DMS153 (cell line): ENCODE measurements around the gene RAB37.

Experiments used
- DNase-seq: peaks from one replicate; lab custom pipeline; 2025; lab: John Stamatoyannopoulos, UW

The RAB37 gene

DNA sequence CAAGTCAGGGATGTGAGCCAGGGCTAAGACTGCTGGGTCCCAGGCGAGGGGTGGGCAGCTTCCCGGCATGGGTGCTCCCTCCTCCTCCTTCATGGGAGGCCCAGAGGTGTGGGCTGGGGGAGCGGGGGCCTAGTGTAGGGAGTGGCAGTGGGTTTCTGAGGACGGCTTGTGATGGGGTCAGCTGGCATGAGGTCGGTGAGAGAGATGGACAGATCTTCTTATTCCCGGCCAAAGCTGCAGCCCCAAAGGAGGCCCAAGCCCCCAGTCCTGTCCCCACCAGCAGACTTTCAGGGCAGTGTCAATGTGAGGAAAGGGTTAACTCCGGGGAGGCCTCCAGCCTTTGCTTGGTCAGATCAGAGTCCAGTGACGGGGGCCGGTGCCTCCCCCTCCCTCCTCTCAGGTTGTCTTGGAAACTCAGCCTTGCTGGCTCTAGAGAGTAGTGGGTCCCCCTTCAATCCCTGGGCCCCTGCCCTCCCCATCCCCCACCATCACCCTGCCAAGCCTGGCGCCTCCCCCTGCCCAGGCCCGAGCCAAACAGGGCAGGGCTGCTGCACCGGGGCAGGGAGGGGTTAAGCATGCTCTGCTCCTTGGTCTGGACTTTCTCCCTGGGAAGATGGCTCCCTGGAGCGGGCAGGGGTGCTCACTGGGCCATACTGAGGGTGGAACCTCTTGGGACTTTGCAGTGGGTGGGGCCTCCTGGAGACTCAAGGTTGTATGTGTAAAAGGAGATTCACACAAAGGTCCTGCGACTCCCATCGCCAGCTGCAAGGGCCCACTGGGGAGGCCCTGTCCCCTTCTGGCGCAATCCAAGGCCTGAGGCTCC lies 26.7 kb downstream of the RAB37 start:
- no peak for DNase-seq

DNA sequence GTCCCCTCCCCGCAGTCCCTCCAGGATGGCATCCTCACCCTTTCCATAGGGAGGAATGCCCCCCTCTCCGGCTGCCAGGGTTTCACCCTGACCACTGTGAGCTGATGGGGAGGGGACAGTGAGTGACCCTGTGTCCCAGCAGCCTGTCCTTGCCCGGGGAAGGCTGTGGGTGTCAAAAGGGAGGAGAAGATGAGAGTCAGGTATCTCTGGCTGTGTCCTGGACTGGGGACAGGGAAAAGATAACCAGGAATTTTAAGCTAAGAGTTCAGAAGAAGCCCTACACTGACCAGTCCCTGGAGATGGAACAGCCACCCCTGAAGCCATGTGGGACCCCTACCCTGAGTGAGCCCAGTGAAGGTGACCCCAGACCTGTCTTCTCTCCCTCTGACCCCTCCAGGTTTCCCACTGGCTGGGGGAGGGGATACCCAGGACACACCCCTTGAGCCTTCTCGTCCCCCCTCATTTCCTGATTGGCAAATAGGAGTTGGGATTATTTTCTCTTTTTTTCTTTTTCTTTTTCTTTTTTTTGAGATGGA lies 27.8 kb downstream of the RAB37 start:
- DNase-seq: no peak

DNA sequence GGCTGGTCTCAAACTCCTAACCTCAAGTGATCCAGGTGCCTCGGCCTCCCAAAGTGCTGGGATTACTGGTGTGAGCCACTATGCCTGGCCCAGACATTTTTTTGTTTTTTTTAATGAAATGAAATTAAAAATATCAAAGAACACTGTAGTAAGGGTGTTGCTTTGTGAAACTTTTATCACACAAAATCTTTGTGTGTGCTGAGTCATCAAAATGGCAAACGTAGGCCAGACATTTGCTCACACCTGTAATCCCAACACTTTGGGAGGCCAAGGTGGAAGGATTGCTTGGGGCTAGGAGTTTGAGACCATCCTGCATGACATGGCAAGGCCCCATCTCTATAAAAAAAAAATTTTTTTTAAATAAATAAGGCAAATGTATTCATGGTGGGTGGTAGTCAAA lies 29.4 kb downstream of the RAB37 start:
- no peak for DNase-seq

- no peak for DNase-seq
These were observed 30.1 kb downstream of the RAB37 start for GRCh38 chr17:74767111-74767516.

- no peak for DNase-seq
These were observed 31.2 kb downstream of the RAB37 start for GRCh38 chr17:74768069-74768762.

GRCh38 chr17:74768763-74769114 lies 31.7 kb downstream of the RAB37 start:
- no peak for DNase-seq

DNA sequence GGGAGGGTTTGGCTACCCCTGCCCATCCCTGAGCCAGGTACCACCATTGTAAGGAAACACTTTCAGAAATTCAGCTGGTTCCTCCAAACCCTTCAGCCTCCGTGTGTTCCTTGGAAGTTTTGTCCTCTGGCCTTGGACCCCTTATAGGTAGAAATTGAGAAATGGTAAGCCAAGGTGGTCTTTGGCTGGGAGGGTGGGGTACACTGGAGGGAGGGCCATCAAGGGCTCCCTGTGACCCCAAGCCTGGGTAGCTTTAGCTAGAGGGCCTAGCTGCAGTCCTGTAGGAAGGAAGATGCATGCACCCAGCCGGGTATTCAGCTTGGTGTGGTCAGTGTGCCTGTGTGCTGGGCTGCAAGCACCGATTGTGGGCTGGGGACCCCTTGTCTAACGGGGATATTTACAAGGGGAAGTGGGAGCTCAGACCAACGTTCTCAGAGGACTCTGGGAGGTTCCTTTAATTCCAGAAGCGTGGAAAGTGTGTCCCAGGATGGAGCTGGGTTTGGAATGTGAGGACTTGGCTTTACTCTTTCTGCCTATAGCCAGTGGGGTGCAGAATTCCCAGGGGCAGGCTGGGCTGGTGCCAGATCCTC lies 32.3 kb downstream of the RAB37 start:
- no peak for DNase-seq

- no peak for DNase-seq
These were observed 32.9 kb downstream of the RAB37 start for GRCh38 chr17:74769856-74770497.

DNA sequence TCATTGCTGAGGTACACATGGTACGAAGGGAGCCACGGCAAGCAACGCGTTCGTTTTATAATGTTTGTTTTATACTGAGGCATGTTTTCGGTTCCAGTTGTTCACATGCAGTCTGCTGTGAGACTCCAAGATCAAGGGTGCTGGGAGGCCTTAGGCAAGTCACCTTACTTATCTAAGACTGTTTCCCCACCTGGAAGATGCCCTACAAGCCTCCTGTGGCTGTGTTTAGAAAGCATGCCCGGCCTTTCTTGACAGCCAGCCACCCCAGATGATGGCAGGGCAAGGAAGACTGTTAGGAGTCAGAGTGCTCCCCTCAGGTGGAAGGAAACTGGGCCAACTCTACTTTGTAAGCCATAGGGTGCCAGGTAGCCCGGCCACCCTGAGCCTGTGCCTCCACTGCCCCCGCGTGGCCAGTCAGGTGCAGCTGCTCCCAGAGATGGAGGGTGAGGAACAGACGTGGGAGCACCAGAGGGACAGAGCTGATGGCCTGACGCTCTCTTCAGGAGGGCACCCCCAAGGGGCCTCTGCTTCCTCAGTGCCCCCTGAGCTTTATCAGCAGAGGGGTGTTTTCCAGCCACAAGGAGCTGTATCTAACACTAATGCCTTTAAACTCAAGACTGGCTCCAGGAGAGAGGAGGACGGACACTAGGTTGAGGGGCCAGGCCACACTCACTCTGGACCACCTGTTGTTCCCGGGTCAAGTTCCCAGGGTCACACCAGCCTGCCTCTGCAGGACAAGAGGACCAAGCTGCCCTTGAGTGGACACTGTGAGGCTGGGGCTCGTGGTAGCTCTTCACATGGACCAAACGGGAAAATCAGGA lies 33.7 kb downstream of the RAB37 start:
- peak; percentile 20 for DNase-seq

- no peak for DNase-seq
These were observed 34.4 kb downstream of the RAB37 start for GRCh38 chr17:74771319-74771914.

DNA sequence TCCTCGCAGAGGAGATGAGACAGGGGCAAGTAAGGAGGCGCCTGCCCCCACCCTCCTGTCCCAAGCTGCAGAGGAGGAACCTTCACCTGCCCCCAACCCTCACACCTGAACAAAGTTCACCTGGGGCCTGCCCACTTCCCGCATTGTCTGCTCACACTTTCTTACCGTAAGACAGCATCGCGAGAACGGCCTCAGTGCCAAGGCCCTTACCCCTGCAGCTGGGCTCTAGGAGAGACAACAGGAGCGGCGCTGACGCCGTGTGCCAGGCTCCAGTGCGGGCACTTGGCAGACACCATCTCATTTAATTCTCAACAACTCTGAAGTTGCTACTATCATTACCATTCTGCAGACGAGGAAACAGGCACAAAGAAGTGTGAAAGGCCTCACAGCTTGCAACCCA lies 35.0 kb downstream of the RAB37 start:
- no peak for DNase-seq

DNA sequence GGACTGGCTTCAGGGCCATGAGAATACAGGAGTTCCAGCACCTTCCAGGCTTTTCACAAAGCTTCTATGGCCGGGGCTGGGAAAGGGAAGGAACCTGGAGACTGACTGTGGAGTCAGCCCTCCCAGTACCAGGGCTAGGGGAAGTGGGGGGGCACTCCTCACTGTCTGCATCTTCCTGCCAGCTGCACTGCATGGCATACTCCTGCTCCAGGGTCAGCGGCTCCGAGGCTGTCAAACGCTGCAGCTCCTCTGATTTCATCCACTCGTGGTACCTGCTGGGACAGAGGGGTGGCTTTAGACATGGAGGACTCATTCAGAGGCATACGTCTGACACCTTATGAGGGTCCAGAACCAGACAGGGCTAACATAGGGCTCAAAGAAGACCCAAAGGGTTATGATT lies 36.4 kb downstream of the RAB37 start:
- DNase-seq: no peak

- no peak for DNase-seq
These were observed 36.8 kb downstream of the RAB37 start for GRCh38 chr17:74773871-74774286.

GRCh38 chr17:74775409-74776043 lies 38.5 kb downstream of the RAB37 start:
- DNase-seq: no peak

- DNase-seq: peak; percentile 89
These were observed 39.2 kb downstream of the RAB37 start, which contains the start of gene NAT9 for GRCh38 chr17:74776044-74776962. Gene NAT9 (minus strand): TSS chr17:74776345. CDS start chr17:74775698, 647 bp downstream.

DNA sequence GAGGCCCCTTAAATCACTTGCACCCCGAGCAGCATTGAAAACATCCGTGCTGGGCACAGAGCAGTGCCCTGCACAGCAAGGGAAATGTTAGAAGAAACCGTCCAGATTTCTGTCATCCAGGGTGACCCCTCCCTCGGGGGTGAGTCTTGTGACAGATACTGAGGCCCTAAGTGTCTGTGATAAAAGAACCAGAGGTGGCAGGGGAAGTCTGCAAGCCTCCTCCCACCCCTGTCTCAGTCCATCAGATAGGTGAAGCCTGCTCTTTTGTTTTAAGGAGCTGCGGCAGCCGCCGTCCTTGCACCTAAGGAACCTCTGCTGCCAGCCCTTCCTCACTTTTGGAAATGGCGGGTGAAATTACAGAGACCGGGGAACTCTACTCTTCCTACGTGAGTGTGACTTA lies 39.9 kb downstream of the RAB37 start:
- DNase-seq: no peak

- DNase-seq: no peak
These were observed 41.0 kb downstream of the RAB37 start for GRCh38 chr17:74777901-74778515.

DNA sequence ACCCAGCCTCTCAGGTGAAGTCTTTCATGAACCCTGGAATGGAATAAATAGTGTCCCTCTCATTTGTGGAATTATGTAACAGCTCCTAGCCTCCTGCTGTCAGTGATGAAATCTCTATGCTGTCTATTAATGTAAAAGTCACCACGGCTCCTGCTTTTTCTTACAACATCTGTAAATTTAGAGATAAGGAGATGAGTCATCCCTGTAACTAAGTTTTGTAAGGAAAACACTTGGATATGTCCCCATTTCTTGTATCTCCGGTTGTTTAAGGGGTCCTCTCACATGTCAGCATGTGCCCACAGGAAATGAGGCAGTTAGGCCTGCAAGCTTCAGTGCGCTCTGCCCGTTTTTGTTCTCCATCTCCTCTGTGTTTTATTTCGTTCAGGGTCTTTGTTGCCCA lies 41.9 kb downstream of the RAB37 start:
- DNase-seq: no peak

GRCh38 chr17:74779501-74779900 lies 42.4 kb downstream of the RAB37 start:
- DNase-seq: no peak
